OCI-LY3 (cell line): ENCODE data around the gene FNBP1.

Source experiments
- CTCF ChIP-seq: fragments of 200-600, 300-600 bp; sonication (generic); IDR thresholded peaks from 2 replicates; pipeline ENCODE4 v1.5.1; 2014; ENCODE audit warnings: antibody characterized with exemption, low read length, low read depth
- EZH2phosphoT487 ChIP-seq: fragments of 200-600 bp; shearing (Covaris generic); IDR thresholded peaks from 2 replicates; pipeline ENCODE4 v1.6.1; 2018; ENCODE audit warnings: antibody characterized with exemption, mixed run types, low read depth

GRCh38 chr9:129999141-129999510 lies 43.9 kb downstream of the FNBP1 start:
- TF ChIP-seq CTCF = no peak
- no peak for TF ChIP-seq EZH2phosphoT487
